DOHH2 (cell line): Measurements from ENCODE around the gene MRPS2.
"Not testable (repeated sequence)": the region's sequence is repeated elsewhere in the genome, so short reads cannot be mapped to it uniquely, and the experiment has no call there.

Source experiments
- CTCF ChIP-seq: fragments of 200-600 bp; sonication (generic); IDR thresholded peaks from one replicate; pipeline ENCODE4 v1.5.1; 2014; ENCODE audit warnings: antibody characterized with exemption, mild to moderate bottlenecking, low read depth, low read length; ENCODE audit not compliant: poor library complexity, severe bottlenecking
- EZH2phosphoT487 ChIP-seq: fragments of 200-600 bp; sonication (generic); IDR thresholded peaks from 2 replicates; pipeline ENCODE4 v1.6.1; 2017; ENCODE audit warnings: borderline replicate concordance, mild to moderate bottlenecking, antibody characterized with exemption, low read length, moderate library complexity, mixed read lengths

- TF ChIP-seq CTCF, EZH2phosphoT487: not testable (repeated sequence)
Measured at GRCh38 chr9:135545646-135546176, 45.2 kb downstream of the MRPS2 start, which contains the start of gene OBP2A.
